Hippocampal formation (tissue), 2 donors: Measurements from ENCODE around the gene NT5M.
A peak's percentile ranks its signal among the peaks of the same experiment; 100 is the strongest.
"Not testable (repeated sequence)": the region's sequence is repeated elsewhere in the genome, so short reads cannot be mapped to it uniquely, and the experiment has no call there.

Experiments used
- DNase-seq, 2 donors: peaks; one replicate each; lab custom pipeline; 2025; lab: John Stamatoyannopoulos, UW

The NT5M gene

DNA sequence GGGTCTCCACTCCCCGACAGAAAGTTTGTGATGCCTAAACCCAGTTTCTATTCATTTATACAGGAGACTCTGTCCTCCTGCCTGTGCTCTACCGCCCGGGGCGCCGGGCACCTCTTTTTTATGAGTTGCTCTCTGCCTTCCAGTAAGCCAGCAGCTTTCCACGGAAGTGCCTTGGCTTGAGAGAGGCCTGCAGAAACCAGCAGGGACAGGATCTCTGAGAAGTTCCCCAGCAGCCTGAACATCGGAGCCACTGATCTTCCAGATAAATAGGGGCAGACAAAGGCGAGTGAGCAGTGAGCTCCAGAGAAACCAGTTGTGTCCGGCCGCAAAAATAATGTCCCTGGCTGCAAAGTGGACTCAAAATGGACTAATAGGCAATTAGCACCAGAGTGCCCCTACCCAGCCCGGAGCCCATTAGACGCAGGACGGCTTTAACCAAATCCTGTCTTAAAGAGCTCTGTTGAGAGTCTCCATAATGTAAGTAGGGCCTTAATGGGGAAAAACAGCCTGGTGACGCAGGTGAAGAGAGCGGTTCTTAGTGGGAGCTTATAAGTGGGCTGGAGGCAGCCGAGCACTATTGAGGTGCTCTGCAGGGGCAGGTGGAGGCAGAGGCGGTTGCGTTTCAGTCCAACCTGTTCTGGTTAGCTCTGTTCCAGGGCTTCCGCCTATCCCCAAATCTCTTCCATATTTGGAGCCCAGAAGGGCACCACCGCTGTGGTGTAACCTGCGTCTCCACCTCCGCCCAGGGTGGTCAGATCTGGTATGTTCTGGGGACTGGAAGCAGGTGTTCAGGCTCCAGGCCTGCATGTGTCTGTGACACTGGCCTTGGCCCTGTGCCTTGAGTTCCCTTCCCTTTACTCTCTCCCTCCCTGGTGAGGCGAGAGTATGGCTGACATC is 74.1 kb downstream of the NT5M start:
- peak in 1 of 2 donors; percentile 57 for DNase-seq

DNA sequence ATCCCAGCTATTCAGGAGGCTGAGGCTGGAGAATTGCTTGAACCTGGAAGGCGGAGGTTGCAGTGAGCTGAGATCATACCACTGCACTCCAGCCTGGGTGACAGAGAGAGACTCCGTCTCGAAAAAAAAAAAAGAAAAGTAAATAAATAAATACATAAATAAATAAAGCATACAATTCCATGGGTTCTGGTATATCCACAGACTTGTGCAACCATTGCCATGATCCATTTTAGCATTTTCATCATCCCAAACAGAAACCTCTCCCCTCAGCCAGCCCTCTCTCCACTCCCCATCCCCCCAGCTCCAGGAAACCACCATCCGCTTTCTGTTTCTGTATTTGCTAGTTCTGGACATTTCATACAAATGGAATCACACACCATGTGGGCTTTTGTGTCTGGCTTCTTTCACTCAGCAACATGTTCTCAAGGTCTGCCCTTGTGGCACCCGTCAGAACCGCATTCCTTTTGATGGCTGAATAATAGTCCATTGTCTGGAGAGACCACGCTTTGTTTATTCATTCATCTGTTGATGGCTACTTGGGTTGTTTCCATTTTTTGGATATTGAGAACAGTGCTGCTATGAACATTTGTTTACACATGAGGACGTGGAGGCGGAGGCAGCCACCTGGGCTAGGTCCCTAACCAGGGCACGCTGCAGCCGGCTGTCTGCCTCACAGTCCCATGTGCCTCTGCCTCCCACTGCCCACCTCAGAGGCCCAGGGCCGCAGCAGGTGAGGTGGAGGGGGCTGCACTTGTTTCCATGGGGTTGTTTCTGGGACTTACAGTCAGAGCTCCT is 76.2 kb downstream of the NT5M start:
- peak; percentile 50 to 69 for DNase-seq

DNA sequence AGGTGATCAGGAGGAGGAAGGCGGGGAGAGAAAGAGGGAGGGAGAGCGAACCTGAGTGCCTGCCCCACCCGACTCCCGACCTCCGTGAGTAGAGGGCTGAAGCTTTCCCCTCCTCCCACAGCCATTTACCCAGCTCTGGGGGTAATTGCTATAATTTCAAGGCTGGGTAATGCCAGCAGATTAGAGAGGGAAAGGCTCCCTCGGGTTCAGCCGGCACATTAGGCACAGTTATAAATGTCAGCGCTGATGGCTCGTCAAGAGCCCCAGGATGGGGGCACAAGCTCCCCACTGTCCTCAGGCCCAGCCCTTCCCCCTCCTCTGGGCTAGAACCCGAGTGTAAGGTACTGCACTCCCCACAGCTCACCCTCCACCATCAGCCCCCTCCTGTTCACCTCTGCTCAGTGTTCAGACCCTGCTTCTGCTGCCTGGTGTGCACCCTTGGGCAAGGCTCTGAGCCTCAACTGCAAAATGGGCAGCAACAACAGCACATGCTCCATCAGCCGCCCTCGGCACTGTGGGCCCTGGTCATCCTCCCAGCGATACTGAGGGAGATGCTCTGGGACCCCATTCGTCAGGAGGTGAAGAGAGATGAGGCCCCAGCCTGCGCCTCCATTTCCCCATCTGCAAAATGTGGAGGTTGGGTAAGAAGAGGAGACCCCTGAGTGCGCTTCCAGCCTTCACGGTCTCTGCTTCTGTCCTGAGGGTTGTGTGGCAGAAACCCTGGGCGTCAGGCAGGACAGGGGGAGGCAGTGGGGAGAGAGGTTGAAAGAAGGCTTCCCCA is 77.2 kb downstream of the NT5M start:
- no peak for DNase-seq

DNA sequence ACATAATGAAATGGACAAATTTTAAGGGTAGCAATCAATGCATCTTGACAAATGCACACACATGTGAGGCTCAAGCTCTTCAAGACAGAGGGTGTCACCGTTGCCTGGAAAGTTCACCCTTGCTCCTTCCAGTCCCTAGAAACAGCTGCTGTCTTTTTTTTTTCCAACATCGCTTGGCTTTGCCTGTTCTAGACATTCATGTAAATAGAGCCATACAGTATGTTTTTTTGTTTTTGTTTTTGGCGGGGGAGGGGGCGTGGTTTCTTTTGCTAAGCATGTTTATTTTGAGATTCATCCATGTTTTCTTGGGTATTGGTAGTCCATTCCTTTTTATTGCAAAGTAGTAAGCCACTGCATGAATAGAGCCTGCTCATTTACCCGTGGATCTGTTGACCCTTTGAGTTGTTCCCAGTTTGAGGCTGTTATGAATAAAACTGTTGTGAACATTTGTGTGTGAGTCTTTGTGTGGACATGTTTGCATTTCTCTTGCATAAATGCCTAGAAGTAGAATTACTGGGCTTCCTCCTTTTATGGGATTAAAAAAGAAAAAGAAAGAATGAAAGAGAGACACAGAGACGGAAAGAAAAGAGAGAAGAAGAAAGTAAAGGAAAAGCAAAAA is 78.4 kb downstream of the NT5M start:
- peak in 1 of 2 donors; percentile 42 for DNase-seq

DNA sequence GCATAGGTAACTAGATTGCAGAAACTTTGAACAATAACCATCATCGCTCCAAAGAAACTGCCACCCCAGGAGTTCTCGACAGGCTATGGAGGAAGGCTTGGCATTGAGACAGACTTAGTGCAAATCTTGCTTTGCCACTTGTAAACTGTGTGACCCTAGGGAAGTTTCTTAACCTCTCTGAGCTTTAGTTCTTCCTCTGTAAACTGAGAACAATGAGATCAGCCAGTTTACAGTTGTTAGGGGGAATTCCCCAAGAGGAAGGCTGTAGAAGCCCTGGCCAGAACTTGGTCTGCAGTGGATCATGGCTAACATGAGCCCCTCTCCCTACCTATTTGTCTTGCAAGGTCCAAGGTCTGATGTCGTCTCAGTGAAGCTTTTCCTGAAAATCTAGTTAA is 78.9 kb downstream of the NT5M start:
- no peak for DNase-seq

DNA sequence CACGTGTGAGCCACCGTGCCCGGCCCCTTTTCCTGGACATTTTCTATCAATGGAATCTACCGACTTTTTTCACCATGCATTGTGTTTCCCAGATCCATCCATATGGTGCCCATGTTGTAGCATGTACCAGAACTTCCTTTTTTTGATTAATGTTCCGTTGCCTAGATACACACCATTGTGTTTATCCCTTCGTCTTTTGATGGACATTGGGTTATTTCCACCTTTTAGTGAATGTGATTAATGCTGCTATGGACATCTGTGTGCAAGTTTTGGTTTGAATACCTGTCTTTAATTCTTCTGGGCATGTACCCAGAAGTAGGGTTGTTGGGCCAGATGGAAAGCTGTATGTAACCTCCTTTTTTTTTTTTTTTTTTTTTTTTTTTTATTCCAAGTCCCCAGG is 79.8 kb downstream of the NT5M start:
- DNase-seq = no peak

DNA sequence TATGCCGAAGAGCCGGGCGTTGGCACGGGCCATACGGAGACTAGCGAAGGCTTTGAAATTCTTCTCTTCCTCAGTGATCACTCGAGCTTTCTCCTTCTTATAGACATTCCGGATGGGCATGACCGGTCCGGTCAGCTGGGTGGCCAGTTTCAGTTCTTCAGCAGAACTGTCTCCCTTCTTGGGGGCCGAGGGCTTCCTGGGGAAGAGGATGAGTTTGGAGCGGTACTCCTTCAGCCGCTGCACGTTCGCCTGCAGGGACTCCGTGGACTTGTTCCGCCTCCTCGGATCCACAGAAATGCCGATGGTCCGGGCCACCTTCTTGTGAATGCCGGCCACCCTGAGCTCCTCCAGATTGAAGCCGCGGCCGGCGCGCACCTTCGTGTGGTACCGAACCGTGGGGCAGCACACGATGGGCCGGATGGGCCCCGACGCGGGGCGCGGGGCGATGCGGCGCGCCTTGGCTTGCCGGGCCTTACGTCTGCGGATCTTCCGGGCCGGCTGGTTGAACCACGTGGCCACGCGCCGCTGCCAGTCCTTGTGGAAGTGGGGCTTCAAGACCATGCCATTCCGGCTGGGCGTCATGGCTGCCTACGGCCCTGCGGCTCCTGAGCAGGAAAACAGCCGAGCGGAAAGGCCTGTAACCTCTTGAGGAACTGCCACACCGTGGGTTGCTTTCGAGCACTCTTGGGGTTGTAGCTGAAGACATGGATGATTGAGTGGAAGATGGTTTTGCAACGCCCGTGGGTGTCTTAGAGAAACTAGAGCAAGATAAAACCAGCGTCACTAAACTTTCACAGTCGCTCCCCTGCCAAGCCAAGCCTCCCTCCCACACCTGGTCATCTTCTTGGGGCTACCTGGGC is 80.5 kb downstream of the NT5M start:
- not testable (repeated sequence) for DNase-seq

DNA sequence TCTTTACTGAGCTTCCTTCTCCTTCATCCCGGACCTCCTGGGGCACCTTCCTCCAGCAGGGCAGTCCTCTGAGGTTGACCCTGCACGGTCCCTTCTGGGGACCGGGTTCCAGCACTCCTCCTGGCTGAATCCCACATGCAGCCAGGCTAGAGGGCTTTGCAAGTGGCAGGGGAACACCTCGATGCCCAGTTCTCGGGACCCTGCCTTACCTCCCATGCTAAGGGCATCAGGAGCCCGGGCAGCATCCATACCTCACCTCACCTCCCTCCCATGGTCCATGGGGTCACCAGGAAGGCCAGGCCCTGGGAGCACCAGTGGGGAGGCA is 81.1 kb downstream of the NT5M start:
- DNase-seq = no peak

DNA sequence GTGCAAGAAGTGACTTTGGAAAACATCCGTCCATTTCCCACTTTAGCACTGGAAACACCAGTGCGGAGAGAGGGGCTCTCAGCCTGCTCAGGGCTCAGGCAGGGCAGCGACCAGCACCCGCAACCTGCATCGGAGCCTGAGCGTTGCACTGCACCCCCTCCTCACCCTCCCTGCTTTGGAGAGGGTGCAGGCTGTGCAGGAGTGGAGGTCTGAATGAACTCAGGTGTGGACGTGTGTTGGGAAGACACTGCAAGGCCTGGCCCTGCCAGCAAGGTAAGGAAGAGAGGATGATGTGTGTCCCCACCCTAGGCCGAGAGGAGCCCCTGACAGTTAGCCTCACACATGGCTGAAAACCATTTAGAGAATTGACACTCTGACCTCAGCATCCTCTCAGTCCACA is 81.8 kb downstream of the NT5M start:
- DNase-seq = no peak

DNA sequence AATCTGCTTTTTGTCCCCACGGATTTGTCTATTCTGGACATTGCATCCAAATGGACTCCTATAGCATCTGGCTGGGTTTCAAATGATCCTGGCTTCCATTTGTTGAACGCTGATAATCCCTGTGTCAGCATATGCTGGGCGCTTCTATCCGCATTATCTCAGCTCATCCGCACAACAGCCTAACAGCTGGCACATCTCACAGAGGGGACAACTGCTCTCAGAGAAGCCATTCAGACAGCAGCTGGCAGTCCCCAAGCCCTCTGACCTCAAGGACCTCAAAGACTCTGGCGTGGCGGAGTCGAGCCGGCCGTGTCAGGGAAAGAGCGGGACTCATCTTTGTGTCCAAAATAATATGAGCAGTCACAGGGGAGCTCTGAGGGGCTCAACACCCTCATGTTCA is 82.3 kb downstream of the NT5M start:
- no peak for DNase-seq

DNA sequence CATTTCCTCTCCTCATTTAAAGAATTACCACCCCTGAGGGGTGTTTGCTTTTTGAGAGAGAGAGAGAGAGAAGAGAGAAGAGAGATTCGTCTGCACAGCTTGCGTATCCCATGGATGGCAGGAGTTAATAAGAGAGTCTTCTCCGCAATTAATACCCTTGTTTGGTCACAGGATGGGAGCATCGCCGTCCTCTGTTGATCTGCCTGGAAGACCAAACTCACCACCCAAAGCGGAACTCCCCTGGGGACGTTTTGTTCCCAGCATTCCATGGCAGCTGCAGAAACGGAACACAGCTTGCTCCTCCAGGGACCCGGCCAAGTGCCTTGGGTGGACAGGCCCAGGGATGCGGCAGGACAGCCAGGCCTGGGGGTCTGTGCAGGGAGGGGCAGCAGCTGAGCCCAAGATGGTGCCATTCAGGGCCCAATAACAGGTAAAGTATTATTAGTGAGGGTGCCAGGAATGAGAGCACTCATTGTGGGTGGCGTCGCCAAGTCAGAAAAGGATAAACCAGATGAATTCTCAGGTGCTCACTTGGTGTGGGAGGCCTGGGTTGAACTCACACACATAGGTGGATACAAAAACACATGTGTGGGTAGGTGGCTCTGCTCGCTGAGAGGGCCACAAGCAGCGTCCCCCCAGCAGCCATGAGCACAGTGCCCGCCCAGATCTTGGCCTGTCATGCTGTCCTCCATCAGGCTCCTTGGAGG is 83.1 kb downstream of the NT5M start:
- DNase-seq = no peak

DNA sequence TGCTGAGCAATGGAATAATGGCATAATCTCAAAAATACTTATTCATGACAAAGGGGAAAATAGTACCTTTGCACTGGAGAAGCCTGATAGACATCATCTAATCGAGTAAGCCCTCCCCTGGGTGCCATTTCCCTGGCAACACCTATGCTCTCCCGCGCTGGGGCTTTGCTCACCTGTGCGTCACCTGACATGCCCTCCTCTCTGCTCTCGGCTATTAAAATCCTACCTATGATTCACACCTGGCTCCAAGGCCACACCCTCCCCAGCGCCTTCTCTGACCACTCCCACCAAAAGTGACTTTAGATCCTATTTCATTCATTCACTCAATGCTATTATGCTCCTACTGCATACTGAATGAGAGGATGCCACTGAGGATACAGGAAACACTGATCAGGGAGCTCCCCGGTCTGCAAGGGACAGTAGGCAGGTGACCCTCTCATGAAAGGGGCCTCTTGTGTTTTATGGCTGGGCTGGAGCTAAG is 83.9 kb downstream of the NT5M start:
- DNase-seq = no peak

DNA sequence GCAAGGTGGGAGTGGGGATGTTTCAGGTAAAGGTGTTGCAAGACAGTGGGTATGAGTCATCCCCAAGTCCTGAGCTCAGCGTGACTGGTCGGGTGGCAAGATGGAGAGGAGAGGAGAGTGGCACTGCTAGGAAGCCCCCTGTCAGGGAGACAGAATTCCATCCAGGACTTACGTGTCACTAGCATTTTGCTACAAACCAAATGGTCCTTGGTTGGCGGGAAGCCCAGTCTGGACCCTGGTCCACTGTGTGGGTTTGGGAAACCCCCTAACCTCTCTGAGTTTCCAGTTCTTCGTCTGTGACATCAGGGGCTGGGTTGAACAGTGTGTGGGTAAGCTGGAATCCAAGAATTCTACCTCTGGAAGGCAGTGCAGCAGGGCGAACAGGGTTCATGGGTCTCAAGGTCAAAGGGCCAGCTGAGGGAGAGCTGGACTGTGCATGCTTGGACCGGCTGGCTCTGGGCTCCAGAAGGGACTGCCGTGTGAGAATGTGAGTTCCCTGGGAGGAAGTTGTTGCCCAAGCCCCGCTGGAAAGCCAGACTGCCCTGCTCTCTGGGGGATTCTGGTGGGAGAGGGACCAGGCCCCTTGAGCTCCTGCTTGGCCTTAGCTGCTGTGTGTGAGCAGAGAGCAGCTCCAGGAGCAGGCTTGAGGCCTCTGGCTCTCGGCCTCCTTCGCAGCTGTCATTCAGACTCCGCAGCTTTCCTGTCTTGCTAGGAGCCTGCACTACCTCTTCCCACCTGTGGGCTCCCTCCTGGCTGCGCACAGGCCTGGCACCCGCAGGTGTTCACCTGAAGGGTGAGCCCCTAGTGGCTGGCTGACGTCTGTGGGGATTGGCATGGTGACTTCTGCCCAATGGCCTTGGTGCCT is 84.6 kb downstream of the NT5M start:
- DNase-seq = no peak

DNA sequence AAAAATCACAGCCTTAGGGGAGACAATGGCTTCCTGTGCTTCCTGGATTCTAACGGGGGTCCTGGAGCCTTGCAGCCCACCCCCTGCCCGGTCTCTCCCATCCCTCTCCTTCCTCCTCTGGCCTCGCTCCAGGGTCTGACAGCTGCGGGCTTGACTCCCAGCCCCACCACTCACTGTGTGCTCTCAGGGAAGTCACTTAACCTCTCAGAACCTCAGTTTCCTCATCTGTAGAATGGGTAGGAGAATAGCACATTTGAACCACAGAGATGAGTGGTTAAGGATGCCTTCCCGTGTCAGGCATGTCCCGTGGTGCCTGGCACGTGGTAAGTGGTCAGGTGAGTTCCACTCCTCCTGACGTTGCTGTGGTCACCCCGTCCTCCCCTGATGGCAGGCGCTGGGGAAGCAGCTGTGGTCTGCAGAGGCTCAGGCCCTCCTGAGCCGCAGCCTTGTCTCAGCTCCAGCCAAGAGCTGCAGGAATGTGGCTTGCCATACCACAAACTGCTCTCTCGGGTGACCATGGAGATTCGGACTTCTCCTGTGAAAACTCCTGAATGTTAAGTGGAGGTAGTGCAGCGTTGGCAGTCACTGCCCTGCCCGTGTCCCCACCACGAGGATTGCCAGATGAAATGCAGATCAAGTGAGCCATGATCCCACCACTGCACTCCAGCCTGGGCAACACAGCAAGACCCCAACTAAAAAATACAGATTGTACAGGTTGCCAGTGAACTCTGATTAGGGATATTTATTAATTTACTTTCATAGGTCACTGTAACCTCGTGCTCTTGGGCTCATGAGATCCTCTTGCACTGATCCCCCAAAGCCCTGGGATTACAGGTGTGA is 85.7 kb downstream of the NT5M start:
- DNase-seq = no peak

DNA sequence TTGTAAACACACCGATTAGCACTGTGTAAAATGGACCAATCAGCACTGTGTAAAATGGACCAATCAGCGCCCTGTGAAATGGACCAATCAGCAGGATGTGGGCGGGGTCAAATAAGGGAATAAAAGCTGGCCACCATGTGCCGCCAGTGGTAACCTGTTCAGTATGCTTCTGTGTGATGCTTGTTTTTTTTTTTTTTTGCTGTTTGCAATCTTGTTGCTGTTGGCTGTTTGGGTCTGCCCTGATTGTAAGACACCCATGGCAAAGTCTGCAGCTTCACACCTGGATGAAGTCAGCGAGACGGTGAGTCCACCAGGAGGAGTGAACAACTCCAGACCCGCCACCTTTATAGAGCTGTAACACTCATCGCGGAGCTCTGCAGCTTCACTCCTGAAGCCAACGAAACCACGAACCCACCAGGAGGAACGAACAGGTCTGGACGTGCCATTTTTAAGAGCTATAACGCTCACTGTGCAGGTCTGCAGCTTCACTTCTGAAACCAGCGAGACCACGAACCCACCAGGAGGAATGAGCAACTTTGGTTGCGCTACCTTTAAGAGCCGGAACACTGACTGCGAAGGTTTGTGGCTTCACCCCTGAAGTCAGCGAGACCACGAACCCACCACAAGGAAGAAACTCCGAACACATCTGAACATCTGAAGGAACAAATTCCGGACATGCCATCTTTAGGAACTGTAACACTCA is 88.6 kb downstream of the NT5M start:
- no peak for DNase-seq

DNA sequence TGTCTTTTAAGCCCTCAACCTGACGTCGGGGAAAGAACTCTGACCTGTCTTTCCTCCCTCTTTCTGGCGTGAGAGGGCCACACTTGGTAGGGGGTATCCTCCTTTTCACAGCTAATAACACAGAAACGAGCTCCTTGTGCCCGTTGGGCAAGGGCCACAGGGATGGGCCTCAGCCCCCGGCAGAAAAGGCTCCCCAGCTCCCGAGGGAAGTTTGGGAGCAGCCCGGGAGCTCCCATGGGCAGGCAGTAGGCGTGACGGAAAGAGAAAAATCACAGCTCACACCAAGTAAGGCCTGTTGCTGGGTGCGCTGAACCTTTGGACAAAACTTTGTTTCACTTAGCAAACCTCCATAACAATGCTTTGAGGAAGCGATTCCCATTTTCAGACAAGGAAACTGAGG is 90.8 kb downstream of the NT5M start:
- DNase-seq = no peak

DNA sequence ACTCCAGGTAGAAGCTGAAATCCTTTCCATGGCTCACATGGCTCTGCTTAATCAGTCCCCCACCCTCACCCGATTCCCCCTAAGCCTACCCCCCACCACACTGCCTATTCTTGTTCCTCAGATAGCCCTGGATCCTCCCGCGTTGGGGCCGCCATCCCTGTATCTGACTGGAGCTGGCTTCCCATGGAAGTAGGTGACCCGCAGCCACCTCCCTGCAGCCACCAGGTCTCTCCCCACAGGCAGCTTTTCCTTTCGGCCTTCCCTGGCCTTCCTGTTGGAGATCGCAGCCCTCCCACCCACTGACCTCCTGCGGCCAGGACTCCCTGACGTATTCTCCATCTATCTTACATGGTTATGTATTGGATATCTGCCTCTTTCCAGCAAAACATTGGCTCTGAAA is 91.3 kb downstream of the NT5M start:
- DNase-seq = no peak
